RWPE2 (cell line): ENCODE results near the gene CALHM5.

Source experiments
- ATAC-seq: fragments of 200-7000 bp; cut with Tn5 transposase; 3 replicates; pipeline ENCODE4 v1.9.1; 2021; ENCODE audit warnings: low read depth
- DNase-seq: peaks from one replicate; pipeline ENCODE4 v3.0.0-alpha.2; 2020; ENCODE audit warnings: low spot score
- H3K27ac ChIP-seq: fragments of 450-650 bp; 2 replicates; pipeline ENCODE4 v1.5.1; 2017; ENCODE audit warnings: mild to moderate bottlenecking; ENCODE audit not compliant: poor library complexity, severe bottlenecking
- H3K27me3 ChIP-seq: fragments of 250-450 bp; sonication (Bioruptor Pico); 2 replicates; pipeline ENCODE4 v1.5.1; 2021; ENCODE audit warnings: mild to moderate bottlenecking, moderate library complexity; ENCODE audit not compliant: insufficient read depth, poor library complexity, severe bottlenecking
- H3K36me3 ChIP-seq: fragments of 250-450 bp; sonication (Bioruptor Pico); 2 replicates; pipeline ENCODE4 v1.5.1; 2020; ENCODE audit warnings: low read depth, mild to moderate bottlenecking, moderate library complexity
- H3K4me1 ChIP-seq: fragments of 250-450 bp; sonication (Bioruptor Pico); 2 replicates; pipeline ENCODE4 v1.5.1; 2021; ENCODE audit warnings: mild to moderate bottlenecking, moderate library complexity; ENCODE audit not compliant: insufficient read depth, poor library complexity, severe bottlenecking
- H3K4me3 ChIP-seq: fragments of 250-450 bp; sonication (Bioruptor Pico); 2 replicates; pipeline ENCODE4 v1.5.1; 2021; ENCODE audit warnings: mild to moderate bottlenecking, moderate library complexity; ENCODE audit not compliant: severe bottlenecking
- H3K9me3 ChIP-seq: fragments of 250-450 bp; sonication (Bioruptor Pico); 2 replicates; pipeline ENCODE4 v1.5.1; 2021; ENCODE audit warnings: mild to moderate bottlenecking, moderate library complexity; ENCODE audit not compliant: severe bottlenecking
- CTCF ChIP-seq: fragments of 450-650 bp; IDR thresholded peaks from one replicate; pipeline ENCODE4 v1.5.1; 2017; ENCODE audit warnings: mild to moderate bottlenecking, moderate library complexity; ENCODE audit not compliant: poor library complexity, severe bottlenecking

CALHM5 gene

GRCh38 chr6:116514111-116514510 lies 2.7 kb downstream of the CALHM5 start:
- no peak overlapping the region for H3K4me3 ChIP-seq
- ATAC-seq = no peak
- no peak for DNase-seq
- no peak for TF ChIP-seq CTCF
- H3K27ac ChIP-seq = no peak overlapping the region
- H3K9me3 ChIP-seq = no peaks in the 10 kb centered on the region
- no peaks in the 10 kb centered on the region for H3K4me1 ChIP-seq
- H3K27me3 ChIP-seq = no peaks in the 10 kb centered on the region
- H3K36me3 ChIP-seq = no peaks in the 10 kb centered on the region

- Histone ChIP-seq H3K36me3 (no peaks in the 10 kb centered on the region), H3K27me3 (no peaks in the 10 kb centered on the region), H3K4me1 (no peaks in the 10 kb centered on the region), H3K4me3 (no peak overlapping the region), H3K9me3 (no peaks in the 10 kb centered on the region), H3K27ac (no peak overlapping the region)
- no peak for ATAC-seq
- no peak for DNase-seq
- no peak for TF ChIP-seq CTCF
Measured at GRCh38 chr6:116515141-116515540, 3.7 kb downstream of the CALHM5 start.

GRCh38 chr6:116518621-116519368 lies 7.4 kb downstream of the CALHM5 start:
- Histone ChIP-seq H3K36me3 (no peaks in the 10 kb centered on the region), H3K4me3 (no peak overlapping the region), H3K27me3 (no peaks in the 10 kb centered on the region), H3K27ac (no peak overlapping the region), H3K4me1 (no peaks in the 10 kb centered on the region), H3K9me3 (no peaks in the 10 kb centered on the region)
- DNase-seq (no peak), ATAC-seq (no peak)
- no peak for TF ChIP-seq CTCF

GRCh38 chr6:116522896-116523295 lies 11.5 kb downstream of the CALHM5 start:
- no peak for DNase-seq
- no peak overlapping the region for H3K27ac ChIP-seq
- no peak for ATAC-seq

More at GRCh38 chr6:116522896-116523295, 11.5 kb downstream of the CALHM5 start:
- Histone ChIP-seq H3K4me1 (no peaks in the 10 kb centered on the region), H3K36me3 (no peaks in the 10 kb centered on the region), H3K27me3 (no peaks in the 10 kb centered on the region), H3K4me3 (no peak overlapping the region), H3K9me3 (no peaks in the 10 kb centered on the region)
- no peak for TF ChIP-seq CTCF
